Epithelial cell of proximal tubule (primary cell): ENCODE measurements around the gene MEIS1. TPM values are rescaled to one million over a fixed set of nuclear protein-coding genes. Genes with fewer than 3 reads are reported as not detected.

Experiments used
- DNase-seq: peaks from one replicate; pipeline ENCODE4 v3.0.0-alpha.2; 2011; ENCODE audit warnings: low read depth
- H3K4me3 ChIP-seq: 2 replicates; pipeline ENCODE4 v1.5.1; 2011; ENCODE audit warnings: low read depth, mild to moderate bottlenecking, low read length
- CTCF ChIP-seq: conservative IDR thresholded peaks from 2 replicates; pipeline ENCODE4 v1.5.1; 2012; ENCODE audit warnings: low read depth, mild to moderate bottlenecking, low read length
- total RNA-seq: library from RNA; depleted of rRNA; stranded (reverse); fragments of >200 nt; gene quantifications from 2 replicates; pipeline ENCODE4 v1.2.3, GENCODE V29; 2015

The MEIS1 gene
- total RNA-seq, 1 donor from 2014 or later, result 0.23 TPM

GRCh38 chr2:66535574-66536289 lies 100.8 kb downstream of the MEIS1 start:
- no peak overlapping the region for H3K4me3 ChIP-seq
- no peak for DNase-seq
- no peak for TF ChIP-seq CTCF

- no peak for DNase-seq
- no peak overlapping the region for H3K4me3 ChIP-seq
- no peak for TF ChIP-seq CTCF
These were observed 101.4 kb downstream of the MEIS1 start for GRCh38 chr2:66536290-66536673.

DNA sequence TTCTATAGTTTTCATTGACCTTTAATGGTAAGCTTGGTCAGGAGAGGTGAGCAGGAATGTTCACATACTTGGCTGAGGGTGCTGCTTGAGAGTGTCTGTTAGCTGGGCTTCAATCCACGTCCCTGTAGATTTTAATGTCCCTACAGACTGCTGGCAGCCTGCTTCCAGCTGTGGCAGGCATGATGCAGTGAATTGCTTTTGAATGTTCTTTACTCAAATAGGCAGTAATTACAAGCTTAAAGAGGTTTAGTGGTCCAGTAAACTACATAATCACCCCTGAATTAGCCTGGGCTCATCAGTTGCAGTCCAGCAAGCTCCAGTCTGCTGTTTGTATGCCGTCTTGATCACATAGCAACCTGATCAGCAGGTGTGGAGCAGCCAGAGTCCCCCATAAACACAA lies 102.1 kb downstream of the MEIS1 start:
- no peak for TF ChIP-seq CTCF
- no peak overlapping the region for H3K4me3 ChIP-seq
- no peak for DNase-seq

- H3K4me3 ChIP-seq, result no peak overlapping the region
- no peak for TF ChIP-seq CTCF
- DNase-seq, result no peak
These were observed 103.4 kb downstream of the MEIS1 start for GRCh38 chr2:66538291-66538690.

DNA sequence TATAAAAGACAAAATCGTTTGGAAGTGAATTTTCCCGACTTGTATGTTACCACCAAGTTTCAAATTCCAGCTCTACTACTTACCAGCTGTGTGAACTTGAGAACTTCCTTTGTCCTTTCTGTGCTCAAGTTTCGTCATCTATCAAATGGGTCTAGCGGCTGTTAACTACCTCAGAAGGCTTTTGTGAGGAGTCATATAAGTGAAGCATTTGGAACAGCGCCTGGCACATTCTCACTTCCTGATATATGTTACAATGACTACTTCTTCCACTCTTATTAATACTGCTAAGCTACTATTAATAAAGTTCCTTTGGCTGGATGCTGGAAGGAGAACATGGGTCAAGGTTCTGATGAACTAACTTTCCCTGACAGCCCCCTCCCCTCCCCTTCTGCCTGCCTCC lies 104.5 kb downstream of the MEIS1 start:
- H3K4me3 ChIP-seq, result no peak overlapping the region
- DNase-seq, result no peak
- TF ChIP-seq CTCF, result no peak

DNA sequence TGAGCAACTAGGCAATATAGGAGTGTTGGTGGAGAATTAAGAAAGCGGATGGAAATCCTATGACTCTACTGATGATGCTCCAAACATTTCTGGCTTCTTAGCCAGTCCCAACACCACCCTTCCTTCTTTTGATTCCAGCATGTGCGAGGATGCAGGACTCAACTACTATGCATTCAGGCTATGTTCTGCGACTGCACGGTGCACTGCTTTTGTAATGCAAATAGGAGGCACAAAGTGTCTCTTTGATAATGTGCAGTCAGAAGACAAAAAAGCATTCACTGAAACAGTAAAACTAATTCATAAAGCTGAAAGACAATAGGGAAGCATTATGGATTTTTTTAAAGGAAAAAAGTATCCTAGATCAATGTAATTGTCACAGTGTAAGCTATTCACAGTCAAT lies 106.7 kb downstream of the MEIS1 start:
- H3K4me3 ChIP-seq, result no peak overlapping the region
- TF ChIP-seq CTCF, result no peak
- DNase-seq, result no peak

DNA sequence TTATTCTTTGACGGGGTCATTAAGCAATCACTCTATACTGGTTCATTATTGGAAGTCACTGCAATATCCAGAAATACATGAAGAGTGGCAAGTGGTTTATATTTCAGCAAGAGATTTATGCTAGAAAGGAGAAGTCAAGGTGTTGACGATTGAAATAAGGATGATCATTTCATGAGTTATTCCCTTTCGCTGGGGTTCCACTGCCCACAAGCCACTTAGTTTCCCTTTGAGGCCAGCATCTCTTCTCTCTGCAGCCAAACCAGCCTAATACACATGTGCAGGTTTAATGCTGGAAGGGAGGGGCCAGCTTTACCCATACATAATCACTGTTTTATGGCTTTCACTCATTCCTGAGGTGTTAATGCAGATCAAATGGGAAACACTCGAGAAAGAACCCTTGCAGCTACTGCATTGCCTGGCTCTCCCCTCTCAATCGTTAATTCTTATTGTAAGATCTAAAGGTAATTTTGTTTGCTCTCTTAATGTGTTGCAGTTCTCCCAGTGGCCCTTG lies 108.4 kb downstream of the MEIS1 start:
- no peak for DNase-seq
- no peak overlapping the region for H3K4me3 ChIP-seq
- no peak for TF ChIP-seq CTCF
